GM19193 (cell line): Measurements from ENCODE around the gene FAM124A.

Experiments
- POLR2A ChIP-seq: IDR thresholded peaks from 4 replicates; pipeline ENCODE4 v1.6.1; 2011; ENCODE audit not compliant: insufficient read depth, insufficient read length; ENCODE audit errors: extremely low read depth

FAM124A gene

DNA sequence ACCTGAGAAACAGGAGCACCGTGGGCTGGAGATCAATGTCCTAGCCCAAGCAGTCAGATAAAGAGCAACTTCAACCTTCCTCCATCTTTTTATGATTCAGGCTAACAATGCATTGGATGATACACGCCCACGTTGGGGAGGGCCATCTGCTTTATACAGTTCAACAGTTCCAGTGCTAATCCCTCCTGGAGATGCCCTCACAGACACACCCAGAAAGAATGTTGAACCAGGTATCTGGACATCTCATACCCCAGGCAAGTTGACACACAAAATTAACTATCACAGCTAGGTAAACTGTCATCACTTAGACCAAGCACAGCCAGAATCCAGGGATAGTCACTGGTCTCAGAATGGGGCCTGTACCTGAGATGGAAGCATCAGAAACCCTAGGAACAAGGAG is 96.7 kb downstream of the FAM124A start:
- no peak for TF ChIP-seq POLR2A

DNA sequence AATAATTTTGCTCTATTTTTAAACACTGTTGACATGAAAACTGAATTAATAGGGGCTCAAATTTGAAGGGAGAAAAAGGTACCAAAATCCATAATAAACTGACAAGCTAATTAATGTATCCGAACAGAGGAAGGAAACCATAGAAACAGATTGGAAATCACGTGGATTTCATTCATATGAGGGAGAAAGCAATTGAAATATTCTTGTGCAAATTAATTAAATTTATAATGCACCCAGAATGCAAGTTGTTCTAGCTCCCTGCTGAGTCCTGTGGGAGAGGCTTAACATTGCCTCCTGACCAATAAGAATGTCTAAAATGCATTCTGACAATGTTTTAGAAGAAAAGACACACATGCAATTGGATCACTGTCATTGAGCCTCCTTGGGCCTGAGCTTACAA is 99.6 kb downstream of the FAM124A start:
- no peak for TF ChIP-seq POLR2A

GRCh38 chr13:51322826-51323225 is 100.6 kb downstream of the FAM124A start:
- no peak for TF ChIP-seq POLR2A

GRCh38 chr13:51323824-51324511 is 101.8 kb downstream of the FAM124A start:
- no peak for TF ChIP-seq POLR2A

DNA sequence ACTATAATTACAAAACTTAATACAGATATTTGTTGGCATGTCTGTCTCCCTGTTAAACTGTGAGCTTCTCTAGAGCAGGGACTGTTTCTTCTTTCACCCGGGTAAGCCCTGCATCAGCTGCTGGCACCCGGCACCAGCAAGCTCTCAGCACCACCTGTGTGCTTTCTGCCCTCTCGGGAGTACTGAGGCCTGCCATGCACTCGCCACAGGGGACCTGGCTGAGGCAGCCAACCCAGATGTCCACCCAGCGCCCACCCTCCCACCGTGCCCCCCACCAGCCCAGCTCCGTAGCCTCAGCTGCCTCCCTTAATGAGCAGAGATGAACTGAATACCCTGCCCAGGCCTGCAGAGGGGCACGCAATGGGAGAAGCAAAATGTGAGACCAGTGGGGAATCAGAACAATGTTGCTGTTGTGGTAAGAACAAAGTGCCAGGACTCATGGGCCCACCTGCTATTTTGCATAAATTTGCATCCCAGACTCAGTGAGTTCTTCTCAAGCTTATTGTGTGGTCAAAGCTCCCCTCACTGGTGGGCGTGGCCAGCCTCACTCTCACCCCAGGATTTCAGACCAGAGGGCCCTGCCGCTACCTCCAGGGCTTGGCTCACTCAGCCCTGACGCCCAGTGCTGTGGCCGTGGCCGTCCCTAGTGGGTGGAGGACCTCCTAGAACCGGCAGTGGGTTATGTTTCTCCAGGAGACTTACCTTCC is 102.7 kb downstream of the FAM124A start:
- no peak for TF ChIP-seq POLR2A

DNA sequence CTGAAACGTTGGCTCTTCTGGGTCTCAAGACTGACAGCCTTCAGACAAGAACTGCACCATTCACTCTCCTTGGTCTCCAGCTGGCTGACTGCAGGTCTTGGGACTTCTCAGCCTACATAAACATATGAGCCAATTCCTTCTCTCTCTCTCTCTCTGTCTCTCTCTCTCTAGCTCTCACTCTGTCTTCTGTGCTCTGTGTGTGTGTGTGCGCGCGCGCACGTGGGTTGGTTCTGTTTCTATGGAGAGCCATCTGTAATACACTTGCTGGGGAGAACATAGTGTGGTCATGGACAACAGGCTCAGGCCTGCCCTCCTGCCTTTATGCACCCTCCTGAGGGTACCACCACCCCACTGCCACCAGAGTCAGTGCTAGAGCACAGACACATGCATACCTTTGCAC is 103.6 kb downstream of the FAM124A start:
- no peak for TF ChIP-seq POLR2A

GRCh38 chr13:51326777-51327176 is 104.6 kb downstream of the FAM124A start:
- no peak for TF ChIP-seq POLR2A

DNA sequence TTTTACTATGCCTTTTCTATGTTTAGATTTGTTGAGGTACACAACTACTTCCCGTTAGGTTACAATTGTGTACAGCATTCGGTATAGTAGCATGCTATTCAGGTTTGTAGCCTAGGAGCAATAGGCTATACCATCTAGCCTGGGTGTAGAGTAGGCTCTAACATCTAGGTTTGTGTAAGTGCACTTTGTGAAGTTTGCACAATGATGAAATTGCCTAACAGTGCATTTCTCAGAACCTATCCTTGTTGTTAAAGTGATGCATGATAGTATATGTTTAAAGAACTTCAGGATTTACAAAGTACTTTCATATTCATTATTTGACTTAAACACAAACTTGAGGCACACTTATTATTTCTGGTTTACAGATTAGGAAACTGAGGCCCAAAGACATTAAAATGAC is 105.8 kb downstream of the FAM124A start:
- TF ChIP-seq POLR2A: no peak

- TF ChIP-seq POLR2A: no peak
These were observed 106.3 kb downstream of the FAM124A start for GRCh38 chr13:51328488-51328887.

GRCh38 chr13:51329606-51330005 is 107.4 kb downstream of the FAM124A start:
- TF ChIP-seq POLR2A: no peak

GRCh38 chr13:51330791-51331190 is 108.6 kb downstream of the FAM124A start:
- TF ChIP-seq POLR2A: no peak

DNA sequence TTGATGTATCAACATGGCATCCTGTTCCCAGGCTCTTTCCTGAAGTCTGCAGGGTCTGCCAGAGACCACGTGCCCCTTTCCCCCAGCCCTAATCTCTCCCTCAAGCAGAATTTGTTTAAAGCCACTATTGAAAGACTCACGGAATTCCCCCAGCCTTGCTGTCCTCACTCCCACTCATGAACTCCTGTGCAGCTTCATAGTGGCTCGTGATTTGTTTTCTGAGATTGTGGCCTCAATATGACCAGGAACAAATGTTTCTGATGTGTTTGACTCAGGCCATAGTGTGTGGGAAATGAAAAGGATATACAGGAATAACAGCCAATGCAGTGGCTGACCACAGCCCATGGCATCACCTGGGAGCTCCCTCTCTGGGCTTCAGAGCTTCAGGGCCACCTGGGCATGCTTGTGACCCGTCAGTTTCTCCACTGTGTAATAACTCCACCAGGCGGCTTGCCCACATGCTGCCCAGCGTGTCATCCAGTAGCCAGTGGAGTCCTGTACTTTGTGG is 109.2 kb downstream of the FAM124A start:
- no peak for TF ChIP-seq POLR2A

- TF ChIP-seq POLR2A: no peak
These were observed 110.6 kb downstream of the FAM124A start for GRCh38 chr13:51332566-51333361.

DNA sequence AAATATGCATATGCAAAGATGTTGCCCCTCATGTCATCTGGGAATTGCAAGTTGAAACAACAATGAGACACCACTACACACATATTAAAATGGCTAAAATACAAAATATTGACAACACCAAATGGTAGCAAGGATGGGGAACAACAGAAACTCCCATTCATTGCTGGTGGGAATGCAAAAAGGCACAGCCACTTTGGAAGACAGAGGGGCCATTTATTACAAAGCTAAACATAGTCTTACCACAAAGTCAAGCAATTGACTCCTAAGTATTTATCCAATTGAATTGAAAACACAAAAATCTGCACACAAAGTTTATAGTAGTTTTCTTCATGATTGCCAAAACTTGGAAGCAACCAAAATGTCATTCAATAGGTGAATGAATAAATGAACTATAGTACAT is 111.2 kb downstream of the FAM124A start:
- no peak for TF ChIP-seq POLR2A

DNA sequence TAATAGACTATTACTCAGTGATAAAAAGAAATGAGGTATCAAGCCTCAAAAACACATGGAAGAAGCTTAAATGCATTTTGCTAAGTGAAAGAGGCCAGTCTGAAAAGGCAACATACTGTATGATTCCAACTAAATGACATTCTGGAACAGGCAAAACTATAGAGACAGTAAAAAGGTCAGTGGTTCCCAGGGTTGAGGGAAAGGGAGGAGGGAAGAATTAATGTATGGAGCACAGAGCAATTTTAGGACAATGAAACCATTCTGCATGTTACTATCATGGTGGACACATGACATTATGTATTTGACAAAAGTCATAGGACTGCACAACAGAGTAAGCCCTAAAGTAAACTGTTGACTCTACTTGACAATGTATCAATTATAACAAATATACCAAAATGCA is 111.6 kb downstream of the FAM124A start:
- no peak for TF ChIP-seq POLR2A
